ENCODE measurements around the gene COL9A1. TPM values are rescaled to one million over a fixed set of nuclear protein-coding genes. Genes with fewer than 3 reads are reported as not detected.
A peak's percentile ranks its signal among the peaks of the same experiment; 100 is the strongest.

Gene COL9A1
- total RNA-seq, 4 donors from 2014 or later, result 0.66 to 2.3 (median 1.2) TPM; not detected in 1

DNA sequence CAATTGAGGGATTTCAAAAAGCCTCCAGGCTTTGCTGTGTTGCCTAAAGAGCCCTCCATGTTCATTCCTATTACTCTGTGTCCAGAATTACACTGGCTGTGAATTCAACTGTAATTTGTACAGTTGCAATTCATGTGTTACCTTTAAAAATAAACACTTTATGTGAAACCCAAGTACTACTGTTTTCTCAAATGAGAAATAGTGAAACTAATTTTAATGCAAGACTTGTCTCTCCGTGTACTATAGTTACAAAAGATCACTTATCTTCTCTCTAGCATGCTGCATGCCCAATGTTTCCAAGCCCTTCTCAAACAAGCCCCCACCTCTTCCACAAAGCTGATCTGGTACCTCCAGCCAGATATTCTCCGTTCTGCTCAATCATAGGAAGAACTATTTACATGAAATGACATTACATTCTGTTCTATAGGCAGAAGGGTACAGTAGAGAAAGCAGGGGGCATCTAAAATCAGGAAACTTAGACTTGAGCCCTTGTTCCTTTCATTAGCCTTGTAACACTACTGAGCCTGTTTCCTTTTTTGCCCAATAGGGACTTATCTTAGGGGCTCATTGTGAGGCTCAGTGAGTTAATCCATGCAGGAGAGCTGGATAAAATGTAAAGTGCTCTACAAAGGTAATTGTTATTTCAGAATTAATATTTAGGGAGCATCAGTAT, 12.3 kb upstream of the COL9A1 start:
- no peaks in the 10 kb centered on the region for H3K27me3 ChIP-seq
- 47 to 54% methylated on average over 2 of the region's 2 CpGs for WGBS, 2 donors
- H3K9me3 ChIP-seq, result no peaks in the 10 kb centered on the region
- DNase-seq (ENCODE audit: low spot score in 2 of 2), result no peak
- TF ChIP-seq EP300 (IDR thresholded peaks at IDR 0.05) (no peak), CTCF (IDR thresholded peaks at IDR 0.05) (no peak), POLR2A (IDR thresholded peaks at IDR 0.05) (no peak)
- H3K4me1 ChIP-seq, result peaks cover 0 to 23% (median 0%) of the 10 kb centered on the region in 4 donors
- H3K27ac ChIP-seq, result no peak overlapping the region
- no peaks in the 10 kb centered on the region for H3K36me3 ChIP-seq
- no peak overlapping the region for H3K4me3 ChIP-seq

DNA sequence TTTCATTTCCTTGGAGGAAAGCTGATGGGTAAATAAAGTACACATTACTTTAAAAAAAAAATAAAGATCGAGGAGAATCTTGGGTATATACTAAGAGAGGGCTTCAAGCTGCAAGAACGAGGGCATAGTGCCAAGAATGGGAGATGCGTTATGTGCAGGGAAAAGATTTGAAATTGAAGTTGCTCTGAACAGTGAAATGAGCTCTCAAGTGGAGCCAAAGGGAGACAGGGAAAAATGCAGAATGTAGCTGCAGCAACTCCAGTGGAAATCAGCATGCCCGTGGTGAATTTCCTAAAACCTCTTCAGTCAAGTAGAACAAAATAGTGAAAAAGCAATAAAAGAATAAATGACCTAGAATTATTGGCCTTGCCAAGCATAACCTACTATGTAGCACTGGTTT, 11.4 kb upstream of the COL9A1 start:
- peaks cover 0 to 23% (median 0%) of the 10 kb centered on the region in 4 donors for H3K4me1 ChIP-seq
- H3K9me3 ChIP-seq, result no peaks in the 10 kb centered on the region
- H3K4me3 ChIP-seq, result no peak overlapping the region
- no peaks in the 10 kb centered on the region for H3K27me3 ChIP-seq
- peak in 1 of 2 donors; percentile 19 for DNase-seq (ENCODE audit: low spot score in 2 of 2)
- H3K27ac ChIP-seq, result no peak overlapping the region
- WGBS, 2 donors, result 8 to 14% methylated on average over 4 of the region's 4 CpGs
- TF ChIP-seq POLR2A (IDR thresholded peaks at IDR 0.05), result no peak
- no peak for TF ChIP-seq EP300 (IDR thresholded peaks at IDR 0.05)
- TF ChIP-seq CTCF (IDR thresholded peaks at IDR 0.05), result no peak
- no peaks in the 10 kb centered on the region for H3K36me3 ChIP-seq

GRCh38 chr6:70312165-70312745, 9.4 kb upstream of the COL9A1 start:
- Histone ChIP-seq H3K9me3 (no peaks in the 10 kb centered on the region), H3K27me3 (no peaks in the 10 kb centered on the region), H3K4me1 (peaks cover 0 to 23% (median 0%) of the 10 kb centered on the region in 4 donors), H3K36me3 (no peaks in the 10 kb centered on the region), H3K4me3 (no peak overlapping the region), H3K27ac (no peak overlapping the region)
- WGBS, 2 donors, result 49 to 58% methylated on average over 5 of the region's 5 CpGs
- TF ChIP-seq CTCF (IDR thresholded peaks at IDR 0.05) (no peak), EP300 (IDR thresholded peaks at IDR 0.05) (no peak), POLR2A (IDR thresholded peaks at IDR 0.05) (no peak)
- DNase-seq (ENCODE audit: low spot score in 2 of 2), result no peak

- TF ChIP-seq CTCF (IDR thresholded peaks at IDR 0.05) (peak; percentile 42 to 60 (median 48)), EP300 (IDR thresholded peaks at IDR 0.05) (no peak)
- peaks cover 0 to 23% (median 0%) of the 10 kb centered on the region in 4 donors for H3K4me1 ChIP-seq
- H3K27ac ChIP-seq, result no peak overlapping the region
- DNase-seq (ENCODE audit: low spot score in 2 of 2), result peak in 1 of 2 donors; percentile 16
- H3K4me3 ChIP-seq, result no peak overlapping the region
- WGBS, 2 donors, result 17 to 20% methylated on average over 4 of the region's 4 CpGs
- no peaks in the 10 kb centered on the region for H3K27me3 ChIP-seq
- H3K9me3 ChIP-seq, result no peaks in the 10 kb centered on the region
- no peaks in the 10 kb centered on the region for H3K36me3 ChIP-seq
Measured at GRCh38 chr6:70310063-70310694, 7.3 kb upstream of the COL9A1 start.

GRCh38 chr6:70309243-70309642, 6.4 kb upstream of the COL9A1 start:
- Histone ChIP-seq H3K9me3 (no peaks in the 10 kb centered on the region), H3K36me3 (no peaks in the 10 kb centered on the region), H3K4me3 (no peak overlapping the region), H3K27me3 (no peaks in the 10 kb centered on the region), H3K4me1 (peaks cover 0 to 20% (median 0%) of the 10 kb centered on the region in 4 donors), H3K27ac (no peak overlapping the region)
- TF ChIP-seq EP300 (IDR thresholded peaks at IDR 0.05), result no peak
- TF ChIP-seq POLR2A (IDR thresholded peaks at IDR 0.05), result no peak
- TF ChIP-seq CTCF (IDR thresholded peaks at IDR 0.05), result no peak
- 53 to 61% methylated on average over 2 of the region's 2 CpGs for WGBS, 2 donors
- DNase-seq (ENCODE audit: low spot score in 2 of 2), result no peak

Data from tibial nerve (tissue), 4 donors.